Lung (tissue), 12 donors: ENCODE data around the gene MAP2K5. TPM values are rescaled to one million over a fixed set of nuclear protein-coding genes. Genes with fewer than 3 reads are reported as not detected.

Experiments used
- ATAC-seq: fragments of 200-7000 bp; cut with Tn5 transposase; one replicate; pipeline ENCODE4 v1.9.1; 2020; ENCODE audit warnings: moderate number of reproducible peaks; ENCODE audit not compliant: insufficient read depth, low FRiP score
- DNase-seq, 3 donors: peaks; one replicate each; pipeline ENCODE4 v3.0.0-alpha.2; 2013 to 2017
- H3K27ac ChIP-seq, 2 donors: one replicate each; pipeline ENCODE4 v1.5.1; 2013; ENCODE audit warnings: mild to moderate bottlenecking in 2 of 2, moderate library complexity in 2 of 2, control low read depth in 1 of 2, inconsistent platforms in 1 of 2, low read depth in 1 of 2, low read length in 1 of 2
- H3K27me3 ChIP-seq, 3 donors: one replicate each; pipeline ENCODE4 v1.5.1; 2013; ENCODE audit warnings: low read length in 2 of 3; ENCODE audit not compliant: control insufficient read depth in 3 of 3, insufficient read depth in 3 of 3
- H3K36me3 ChIP-seq, 4 donors: one replicate each; pipeline ENCODE4 v1.5.1; 2013; ENCODE audit warnings: low read length in 4 of 4, mild to moderate bottlenecking in 1 of 4, moderate library complexity in 1 of 4; ENCODE audit not compliant: control insufficient read depth in 4 of 4, insufficient read depth in 4 of 4
- H3K4me1 ChIP-seq, 5 donors: one replicate each; pipeline ENCODE4 v1.5.1; 2013; ENCODE audit warnings: low read length in 5 of 5, mild to moderate bottlenecking in 2 of 5, moderate library complexity in 1 of 5; ENCODE audit not compliant: control insufficient read depth in 5 of 5, insufficient read depth in 5 of 5
- H3K4me3 ChIP-seq: one replicate; pipeline ENCODE4 v1.5.1; 2013; ENCODE audit warnings: mild to moderate bottlenecking, control low read depth, moderate library complexity
- H3K9ac ChIP-seq, 2 donors: one replicate each; pipeline ENCODE4 v1.5.1; 2013; ENCODE audit warnings: low read length in 2 of 2, control low read depth in 1 of 2; ENCODE audit not compliant: insufficient read depth in 1 of 2
- H3K9me3 ChIP-seq, 4 donors: one replicate each; pipeline ENCODE4 v1.5.1; 2013; ENCODE audit warnings: low read length in 3 of 4, mild to moderate bottlenecking in 1 of 4, moderate library complexity in 1 of 4; ENCODE audit not compliant: control insufficient read depth in 4 of 4, insufficient read depth in 3 of 4
- WGBS, 2 donors: extraction: QIAGEN DNeasy Blood & Tissue Kit; methylation state at CpG; one replicate each; pipeline ENCODE4 v1.1.7; 2013; 5-methylcytosine and 5-hydroxymethylcytosine counted together
- polyA plus RNA-seq, 2 donors: library from polyadenylated mRNA; stranded (reverse); fragments of 200-250 nt; gene quantifications; one replicate each; pipeline ENCODE4 v1.2.1, GENCODE V29; 2013
- total RNA-seq, 2 donors: library from RNA; depleted of rRNA in 1 of 2; stranded (reverse); fragments of >200 nt in 1 of 2; gene quantifications; one replicate each; pipeline ENCODE4 v1.2.1, GENCODE V29; 2014 to 2021
- TF ChIP-seq, protein P1 (sequence below): IDR thresholded peaks from 2 replicates; pipeline ENCODE4 v1.5.1; 2012; ENCODE audit warnings: mild to moderate bottlenecking; ENCODE audit errors: control extremely low read depth, extremely low read depth
- donor health status: control.
- donor health status: control.
- donor health status: Bipolar disorder and iron deficiency.
- donor health status: healthy.
- donor health status: DM: yes; HTN: yes; CAD: no.

The MAP2K5 gene
- total and polyA plus RNA-seq, 4 donors, result 6.3 to 19.1 (median 12.4) TPM

DNA sequence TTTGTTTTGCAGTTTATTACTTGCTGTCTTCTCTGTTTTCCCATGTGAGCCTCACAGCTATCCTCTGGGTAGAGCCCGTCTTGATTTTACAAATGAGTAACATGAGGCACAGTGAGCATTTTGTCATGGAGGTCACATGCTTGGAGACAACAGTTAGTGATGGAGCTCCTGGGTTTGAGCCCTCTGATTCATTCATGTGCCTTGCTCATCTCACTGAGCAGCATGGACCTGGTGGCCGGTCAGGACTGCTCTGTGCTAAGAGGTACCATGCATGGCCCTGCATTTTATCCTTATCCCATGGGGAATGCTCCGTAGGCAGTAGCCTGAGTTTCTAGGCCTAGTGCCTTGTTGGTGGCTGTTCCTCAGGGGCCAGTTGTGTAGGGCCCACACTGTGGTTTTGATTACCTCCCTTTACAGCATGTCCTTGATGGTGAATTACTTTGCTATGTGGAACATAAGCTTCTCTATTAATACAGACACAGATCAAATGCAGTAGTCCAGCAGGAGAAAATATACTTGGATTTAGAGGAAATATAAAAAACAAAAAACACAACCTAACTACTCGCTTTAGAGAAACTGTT, 35.6 kb downstream of the MAP2K5 start:
- no peak for ATAC-seq
- peaks cover 0 to 7% (median 0%) of the 10 kb centered on the region in 5 donors for H3K4me1 ChIP-seq
- no peak overlapping the region for H3K9ac ChIP-seq
- peaks cover 0 to 2% (median 0%) of the 10 kb centered on the region in 4 donors for H3K36me3 ChIP-seq
- TF ChIP-seq, protein P1, sequence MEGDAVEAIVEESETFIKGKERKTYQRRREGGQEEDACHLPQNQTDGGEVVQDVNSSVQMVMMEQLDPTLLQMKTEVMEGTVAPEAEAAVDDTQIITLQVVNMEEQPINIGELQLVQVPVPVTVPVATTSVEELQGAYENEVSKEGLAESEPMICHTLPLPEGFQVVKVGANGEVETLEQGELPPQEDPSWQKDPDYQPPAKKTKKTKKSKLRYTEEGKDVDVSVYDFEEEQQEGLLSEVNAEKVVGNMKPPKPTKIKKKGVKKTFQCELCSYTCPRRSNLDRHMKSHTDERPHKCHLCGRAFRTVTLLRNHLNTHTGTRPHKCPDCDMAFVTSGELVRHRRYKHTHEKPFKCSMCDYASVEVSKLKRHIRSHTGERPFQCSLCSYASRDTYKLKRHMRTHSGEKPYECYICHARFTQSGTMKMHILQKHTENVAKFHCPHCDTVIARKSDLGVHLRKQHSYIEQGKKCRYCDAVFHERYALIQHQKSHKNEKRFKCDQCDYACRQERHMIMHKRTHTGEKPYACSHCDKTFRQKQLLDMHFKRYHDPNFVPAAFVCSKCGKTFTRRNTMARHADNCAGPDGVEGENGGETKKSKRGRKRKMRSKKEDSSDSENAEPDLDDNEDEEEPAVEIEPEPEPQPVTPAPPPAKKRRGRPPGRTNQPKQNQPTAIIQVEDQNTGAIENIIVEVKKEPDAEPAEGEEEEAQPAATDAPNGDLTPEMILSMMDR, result no peak
- DNase-seq, result no peak
- H3K27me3 ChIP-seq, result no peaks in the 10 kb centered on the region
- H3K9me3 ChIP-seq, result no peaks in the 10 kb centered on the region
- no peak overlapping the region for H3K27ac ChIP-seq
- H3K4me3 ChIP-seq, result no peak overlapping the region
- 96 to 97% methylated on average over 4 of the region's 4 CpGs for WGBS, 2 donors

DNA sequence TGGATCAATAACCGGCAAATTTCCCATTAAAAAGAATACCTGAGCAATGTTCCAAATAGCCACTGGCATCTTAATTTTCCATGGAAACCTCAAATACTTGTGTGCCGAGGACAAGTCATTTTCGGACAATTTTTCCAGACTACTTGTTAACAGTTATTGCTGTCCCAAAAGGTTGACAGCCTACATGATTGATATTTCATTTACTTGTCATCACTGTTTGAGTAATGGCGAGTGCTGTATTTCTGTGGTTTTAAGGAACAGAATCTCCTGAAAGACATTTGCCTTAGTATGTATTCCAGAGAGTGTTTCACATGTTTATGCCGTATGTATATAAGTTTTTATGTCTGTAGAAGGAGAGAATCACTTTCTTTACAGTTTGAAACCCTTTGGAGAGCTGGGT, 36.7 kb downstream of the MAP2K5 start:
- peaks cover 0 to 7% (median 0%) of the 10 kb centered on the region in 5 donors for H3K4me1 ChIP-seq
- no peak for DNase-seq
- TF ChIP-seq, protein P1, result no peak
- H3K9me3 ChIP-seq, result no peaks in the 10 kb centered on the region
- H3K36me3 ChIP-seq, result peaks cover 0 to 2% (median 0%) of the 10 kb centered on the region in 4 donors
- no peaks in the 10 kb centered on the region for H3K27me3 ChIP-seq
- no peak overlapping the region for H3K27ac ChIP-seq
- ATAC-seq, result no peak
- 95 to 97% methylated on average over 5 of the region's 5 CpGs for WGBS, 2 donors
- no peak overlapping the region for H3K4me3 ChIP-seq
- H3K9ac ChIP-seq, result no peak overlapping the region

DNA sequence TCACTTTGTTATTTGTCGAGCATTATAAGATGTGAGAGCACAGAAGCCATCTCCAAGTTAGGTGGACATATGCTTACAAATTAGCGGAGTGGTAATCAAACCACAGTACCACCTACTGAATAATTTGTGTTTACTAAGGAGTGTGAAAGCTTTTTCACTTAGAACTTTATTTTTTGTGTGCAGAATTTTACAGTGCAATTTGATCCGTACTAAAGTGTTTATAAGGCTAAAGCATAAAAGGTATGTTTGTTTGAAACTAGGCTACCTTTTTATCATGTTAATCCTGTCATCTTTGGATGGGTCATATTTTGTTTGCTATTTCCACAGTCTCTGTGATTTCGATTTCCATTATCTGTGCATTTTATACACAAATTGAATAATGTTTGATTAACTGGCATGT, 37.5 kb downstream of the MAP2K5 start:
- DNase-seq (no peak), ATAC-seq (no peak)
- Histone ChIP-seq H3K36me3 (peaks cover 0 to 2% (median 0%) of the 10 kb centered on the region in 4 donors), H3K9me3 (no peaks in the 10 kb centered on the region), H3K4me3 (no peak overlapping the region), H3K27me3 (no peaks in the 10 kb centered on the region), H3K4me1 (peaks cover 0 to 5% (median 0%) of the 10 kb centered on the region in 5 donors), H3K27ac (no peak overlapping the region), H3K9ac (no peak overlapping the region)
- TF ChIP-seq, protein P1, result no peak
- WGBS, 2 donors, result 92 to 96% methylated on average over 4 of the region's 4 CpGs

DNA sequence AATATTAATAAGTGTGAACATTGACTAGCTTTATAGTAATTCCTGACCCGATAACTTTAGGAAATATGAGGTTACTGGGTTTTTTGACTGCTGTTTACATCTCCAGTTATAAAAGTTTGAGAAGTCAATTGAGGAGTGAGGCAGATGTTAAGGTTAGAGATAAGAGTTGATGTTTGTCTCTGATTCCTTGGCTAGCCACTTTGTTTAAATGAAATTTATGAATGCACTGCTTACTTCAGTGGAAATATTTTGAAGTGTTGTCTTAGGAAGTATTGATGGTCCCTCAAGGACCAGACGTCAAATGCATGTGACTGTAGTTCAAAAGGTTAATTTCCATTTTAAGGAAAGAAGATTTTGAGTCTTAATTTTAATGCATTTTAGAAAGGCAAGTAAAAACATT, 41.7 kb downstream of the MAP2K5 start:
- H3K9ac ChIP-seq, result no peak overlapping the region
- no peak overlapping the region for H3K27ac ChIP-seq
- H3K36me3 ChIP-seq, result peaks cover 2 to 17% (median 5%) of the 10 kb centered on the region in 4 donors
- no peaks in the 10 kb centered on the region for H3K9me3 ChIP-seq
- no peak for ATAC-seq
- DNase-seq, result no peak
- no peaks in the 10 kb centered on the region for H3K27me3 ChIP-seq
- WGBS, 2 donors, result 80 to 81% methylated on average over 2 of the region's 2 CpGs
- no peak overlapping the region for H3K4me3 ChIP-seq
- no peaks in the 10 kb centered on the region for H3K4me1 ChIP-seq
- TF ChIP-seq, protein P1, result no peak
